Choroid plexus epithelial cell (primary cell): Measurements from ENCODE around the gene SLC6A1.

Experiments
- DNase-seq: peaks from one replicate; pipeline ENCODE4 v3.0.0-alpha.2; 2010; ENCODE audit warnings: low read depth
- H3K4me3 ChIP-seq: 2 replicates; pipeline ENCODE4 v1.5.1; 2011; ENCODE audit warnings: low read depth, mild to moderate bottlenecking, control low read depth, low read length, moderate library complexity
- TF ChIP-seq, protein P1 (sequence below): conservative IDR thresholded peaks from 2 replicates; pipeline ENCODE4 v1.5.1; 2011; ENCODE audit warnings: low read depth, mild to moderate bottlenecking, control low read depth, inconsistent platforms, low read length, moderate library complexity

Gene SLC6A1

GRCh38 chr3:11029948-11030347 is 37.4 kb downstream of the SLC6A1 start:
- no peak for DNase-seq
- TF ChIP-seq, protein P1, sequence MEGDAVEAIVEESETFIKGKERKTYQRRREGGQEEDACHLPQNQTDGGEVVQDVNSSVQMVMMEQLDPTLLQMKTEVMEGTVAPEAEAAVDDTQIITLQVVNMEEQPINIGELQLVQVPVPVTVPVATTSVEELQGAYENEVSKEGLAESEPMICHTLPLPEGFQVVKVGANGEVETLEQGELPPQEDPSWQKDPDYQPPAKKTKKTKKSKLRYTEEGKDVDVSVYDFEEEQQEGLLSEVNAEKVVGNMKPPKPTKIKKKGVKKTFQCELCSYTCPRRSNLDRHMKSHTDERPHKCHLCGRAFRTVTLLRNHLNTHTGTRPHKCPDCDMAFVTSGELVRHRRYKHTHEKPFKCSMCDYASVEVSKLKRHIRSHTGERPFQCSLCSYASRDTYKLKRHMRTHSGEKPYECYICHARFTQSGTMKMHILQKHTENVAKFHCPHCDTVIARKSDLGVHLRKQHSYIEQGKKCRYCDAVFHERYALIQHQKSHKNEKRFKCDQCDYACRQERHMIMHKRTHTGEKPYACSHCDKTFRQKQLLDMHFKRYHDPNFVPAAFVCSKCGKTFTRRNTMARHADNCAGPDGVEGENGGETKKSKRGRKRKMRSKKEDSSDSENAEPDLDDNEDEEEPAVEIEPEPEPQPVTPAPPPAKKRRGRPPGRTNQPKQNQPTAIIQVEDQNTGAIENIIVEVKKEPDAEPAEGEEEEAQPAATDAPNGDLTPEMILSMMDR: no peak

DNA sequence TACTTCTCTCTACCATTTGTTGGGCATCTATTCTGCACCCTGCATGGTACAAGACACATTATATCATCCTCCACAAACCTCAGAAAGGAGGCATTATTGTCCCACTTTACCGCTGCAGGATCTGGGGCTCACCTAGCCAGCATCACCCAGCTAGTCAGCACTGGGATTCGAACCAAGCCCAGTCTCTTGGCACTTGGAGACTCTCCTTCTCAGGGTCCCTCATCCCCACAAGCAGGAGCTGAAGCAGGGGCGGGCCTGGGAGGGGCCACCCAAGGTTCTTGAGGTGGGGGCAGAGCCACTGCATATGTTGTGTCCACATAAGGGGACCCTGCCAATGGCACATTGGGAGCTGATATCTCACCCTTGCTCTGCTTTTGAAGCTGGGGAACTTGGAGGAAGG is 41.3 kb downstream of the SLC6A1 start:
- H3K4me3 ChIP-seq: no peak overlapping the region
- TF ChIP-seq, protein P1: no peak
- no peak for DNase-seq

More at GRCh38 chr3:11029948-11030347, 37.4 kb downstream of the SLC6A1 start:
- no peak overlapping the region for H3K4me3 ChIP-seq

GRCh38 chr3:11034309-11034985 is 41.9 kb downstream of the SLC6A1 start:
- no peak for DNase-seq
- TF ChIP-seq, protein P1: no peak
- no peak overlapping the region for H3K4me3 ChIP-seq

GRCh38 chr3:11035757-11036505 is 43.4 kb downstream of the SLC6A1 start:
- TF ChIP-seq, protein P1: no peak
- no peak for DNase-seq
- H3K4me3 ChIP-seq: no peak overlapping the region

DNA sequence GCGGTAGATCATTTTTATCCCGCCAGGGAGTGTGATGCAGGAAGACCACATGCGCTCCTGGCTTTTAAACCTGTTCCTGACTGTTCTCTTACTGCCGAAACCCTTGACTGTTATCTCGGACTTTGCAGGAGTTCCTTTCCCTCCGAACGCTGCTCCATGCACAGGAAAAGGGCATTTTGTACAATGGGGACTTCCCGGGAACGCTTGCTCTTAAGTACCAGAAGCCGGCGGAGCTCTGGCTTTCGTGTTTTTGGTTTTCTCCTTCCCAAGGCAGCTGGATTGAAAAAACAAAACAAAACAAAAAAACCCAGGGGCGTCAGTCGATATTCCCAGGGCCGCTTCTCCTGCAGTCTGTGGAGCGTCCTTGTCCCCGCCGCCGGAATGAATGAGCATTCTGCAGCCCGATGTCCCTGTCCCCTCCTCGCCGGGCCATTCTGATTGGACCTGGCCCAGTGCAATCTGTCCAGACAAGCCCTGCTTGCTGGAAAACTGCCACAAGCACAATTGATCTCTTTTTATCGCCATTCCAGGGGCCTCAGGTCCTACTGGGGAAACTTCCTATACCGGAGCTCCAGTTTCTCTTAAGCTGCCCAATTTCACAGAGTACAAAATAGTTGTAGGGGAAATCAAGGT is 44.8 kb downstream of the SLC6A1 start:
- TF ChIP-seq, protein P1: no peak
- no peak for DNase-seq
- no peak overlapping the region for H3K4me3 ChIP-seq

- H3K4me3 ChIP-seq: no peak overlapping the region
- no peak for DNase-seq
- TF ChIP-seq, protein P1: no peak
Observed at GRCh38 chr3:11037976-11038375, 45.4 kb downstream of the SLC6A1 start.
